ENCODE data around the gene NSF.

DNA sequence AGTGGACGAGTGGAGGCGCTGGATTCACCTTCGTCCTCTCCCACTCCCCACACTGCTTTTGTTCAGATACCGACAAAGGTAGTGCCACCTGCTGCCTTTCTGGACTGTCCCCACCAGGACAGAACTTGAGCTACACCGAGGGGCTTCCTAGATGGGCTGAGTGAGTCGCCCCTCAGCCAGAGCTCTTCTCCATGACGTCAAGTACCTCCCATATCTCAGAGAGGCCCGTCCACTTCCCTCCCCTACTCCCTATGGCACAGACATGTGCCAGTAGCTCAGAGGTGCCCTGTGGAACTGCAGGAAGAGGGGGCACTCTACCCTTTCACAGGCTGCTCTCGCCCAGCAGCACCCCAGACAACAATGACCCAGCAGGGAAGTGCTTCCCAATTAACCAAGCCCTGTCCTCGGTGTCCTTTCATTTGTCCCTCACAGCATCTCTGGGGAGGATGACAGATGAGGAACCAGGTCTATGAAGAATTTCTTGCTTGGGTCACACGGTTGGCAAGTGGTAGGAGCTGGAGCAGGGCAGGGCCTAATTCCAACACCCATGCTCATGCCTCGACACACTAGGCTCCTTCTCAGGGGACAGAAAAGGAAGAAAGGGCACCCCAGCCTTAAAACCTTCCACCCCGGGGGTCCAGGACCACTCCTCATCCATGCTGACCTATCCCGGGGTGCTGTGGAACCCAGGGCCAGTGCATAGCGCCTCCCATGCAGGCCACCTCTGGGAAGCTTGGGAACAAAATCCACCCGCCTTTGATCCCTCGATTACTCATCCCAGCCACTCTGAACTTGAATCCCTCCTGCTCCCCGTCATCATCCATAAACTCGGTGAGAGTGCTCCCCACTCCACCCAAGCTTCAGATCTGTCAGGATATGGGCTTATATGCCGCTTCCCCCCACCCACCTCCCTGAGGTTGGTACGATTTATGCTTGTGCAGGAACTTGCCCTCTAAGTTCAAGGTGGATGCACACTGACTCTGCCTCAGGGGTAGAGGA is 176.3 kb downstream of the NSF start:
- no peak for TF ChIP-seq POLR2A (IDR thresholded peaks at IDR 0.05)
- TF ChIP-seq, protein P1, sequence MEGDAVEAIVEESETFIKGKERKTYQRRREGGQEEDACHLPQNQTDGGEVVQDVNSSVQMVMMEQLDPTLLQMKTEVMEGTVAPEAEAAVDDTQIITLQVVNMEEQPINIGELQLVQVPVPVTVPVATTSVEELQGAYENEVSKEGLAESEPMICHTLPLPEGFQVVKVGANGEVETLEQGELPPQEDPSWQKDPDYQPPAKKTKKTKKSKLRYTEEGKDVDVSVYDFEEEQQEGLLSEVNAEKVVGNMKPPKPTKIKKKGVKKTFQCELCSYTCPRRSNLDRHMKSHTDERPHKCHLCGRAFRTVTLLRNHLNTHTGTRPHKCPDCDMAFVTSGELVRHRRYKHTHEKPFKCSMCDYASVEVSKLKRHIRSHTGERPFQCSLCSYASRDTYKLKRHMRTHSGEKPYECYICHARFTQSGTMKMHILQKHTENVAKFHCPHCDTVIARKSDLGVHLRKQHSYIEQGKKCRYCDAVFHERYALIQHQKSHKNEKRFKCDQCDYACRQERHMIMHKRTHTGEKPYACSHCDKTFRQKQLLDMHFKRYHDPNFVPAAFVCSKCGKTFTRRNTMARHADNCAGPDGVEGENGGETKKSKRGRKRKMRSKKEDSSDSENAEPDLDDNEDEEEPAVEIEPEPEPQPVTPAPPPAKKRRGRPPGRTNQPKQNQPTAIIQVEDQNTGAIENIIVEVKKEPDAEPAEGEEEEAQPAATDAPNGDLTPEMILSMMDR (IDR thresholded peaks at IDR 0.05): no peak
